HepG2 (cell line): Measurements from ENCODE around the gene ELMOD3. TPM values are rescaled to one million over a fixed set of nuclear protein-coding genes. Genes with fewer than 3 reads are reported as not detected.
A peak's percentile ranks its signal among the peaks of the same experiment; 100 is the strongest.

Experiments used
- ETV5 ChIP-seq: IDR thresholded peaks from 2 replicates; pipeline ENCODE4 v1.6.1; 2018; ENCODE audit warnings: missing biosample characterization, missing genetic modification reagents, inconsistent platforms, borderline replicate concordance
- HOXA5 ChIP-seq: sonication (generic); formaldehyde crosslinking; IDR thresholded peaks from 2 replicates; pipeline ENCODE4 v1.4.0; 2020; ENCODE audit warnings: missing genetic modification reagents
- ISX ChIP-seq: sonication (generic); formaldehyde crosslinking; conservative IDR thresholded peaks from 2 replicates; pipeline ENCODE4 v1.5.0; 2020; ENCODE audit warnings: missing genetic modification reagents
- KDM3A ChIP-seq: IDR thresholded peaks from 2 replicates; pipeline ENCODE4 v1.6.1; 2018; ENCODE audit warnings: low read depth, missing compliant biosample characterization
- MED8 ChIP-seq: sonication (generic); formaldehyde crosslinking; IDR thresholded peaks from 2 replicates; pipeline ENCODE4 v1.8.1; 2023; ENCODE audit warnings: mild to moderate bottlenecking, missing genetic modification reagents; ENCODE audit not compliant: insufficient replicate concordance
- MTF1 ChIP-seq: sonication (generic); formaldehyde crosslinking; IDR thresholded peaks from 2 replicates; pipeline ENCODE4 v1.5.0; 2020; ENCODE audit warnings: missing genetic modification reagents
- PAX8 ChIP-seq: sonication (generic); formaldehyde crosslinking; IDR thresholded peaks from 2 replicates; pipeline ENCODE4 v1.8.0; 2022; ENCODE audit warnings: mild to moderate bottlenecking, missing genetic modification reagents, borderline replicate concordance
- PRMT3 ChIP-seq: sonication (generic); formaldehyde crosslinking; IDR thresholded peaks from 2 replicates; pipeline ENCODE4 v1.8.1; 2022; ENCODE audit warnings: low read depth, mild to moderate bottlenecking, moderate library complexity, missing genetic modification reagents, borderline replicate concordance
- SAP130 ChIP-seq: IDR thresholded peaks from 2 replicates; pipeline ENCODE4 v1.6.1; 2016; ENCODE audit warnings: low read depth
- SSRP1 ChIP-seq: IDR thresholded peaks from 2 replicates; pipeline ENCODE4 v1.6.1; 2016; ENCODE audit warnings: control low read depth
- TCF12 ChIP-seq, 2 experiments: fragments of 450-650 bp in 1 of 2; sonication (generic) in 1 of 2; formaldehyde crosslinking in 1 of 2; IDR thresholded peaks; 2 replicates each; pipeline versions ENCODE4 v1.6.1 to v1.8.0; 2017 to 2022; ENCODE audit warnings: antibody characterized with exemption in 1 of 2, mild to moderate bottlenecking in 1 of 2, missing genetic modification reagents in 1 of 2, moderate library complexity in 1 of 2
- XBP1 ChIP-seq: sonication (generic); formaldehyde crosslinking; IDR thresholded peaks from 2 replicates; pipeline ENCODE4 v1.5.0; 2020; ENCODE audit warnings: missing genetic modification reagents
- ZFP36 ChIP-seq: fragments of 150-350 bp; IDR thresholded peaks from 2 replicates; pipeline ENCODE4 v1.6.1; 2018; ENCODE audit warnings: borderline replicate concordance, low read length, low read depth; ENCODE audit not compliant: partially characterized antibody
- ZMYM3 ChIP-seq: sonication (generic); formaldehyde crosslinking; IDR thresholded peaks from 2 replicates; pipeline ENCODE4 v1.5.1; 2020; ENCODE audit warnings: mild to moderate bottlenecking, missing genetic modification reagents
- ZNF563 ChIP-seq: sonication (generic); formaldehyde crosslinking; IDR thresholded peaks from 2 replicates; pipeline ENCODE4 v1.8.0; 2022; ENCODE audit warnings: mild to moderate bottlenecking, moderate library complexity, missing genetic modification reagents
- ZNF7 ChIP-seq: IDR thresholded peaks from 2 replicates; pipeline ENCODE4 v1.6.1; 2016; ENCODE audit warnings: missing biosample characterization, missing genetic modification reagents
- ZNF773 ChIP-seq: sonication (generic); formaldehyde crosslinking; IDR thresholded peaks from 2 replicates; pipeline ENCODE4 v1.4.0; 2020; ENCODE audit warnings: missing genetic modification reagents, borderline replicate concordance
- ZNF83 ChIP-seq: sonication (generic); formaldehyde crosslinking; IDR thresholded peaks from 2 replicates; pipeline ENCODE4 v1.4.0; 2020; ENCODE audit warnings: missing genetic modification reagents, mild to moderate bottlenecking, borderline replicate concordance
- polyA plus RNA-seq, 8 experiments: library from polyadenylated mRNA; depleted of rRNA in 3 of 8; stranded (reverse) in 7 of 8; unstranded in 1 of 8; fragments of >200 nt; fragmentation: Illumina TruSeq in 4 of 8; extraction: Trizol in 4 of 8; gene quantifications; 2 replicates each; pipeline versions ENCODE4 v1.2.1 to v1.2.3, GENCODE V29; 2011 to 2016; ENCODE audit warnings: low read depth in 4 of 8, missing spikeins in 1 of 8, mixed read lengths in 1 of 8; ENCODE audit not compliant: insufficient read depth in 1 of 8
- total RNA-seq, 5 experiments: library from RNA; depleted of rRNA; stranded (reverse); fragments of >200 nt; fragmentation: Illumina TruSeq; extraction: Trizol; gene quantifications; 2 replicates each; pipeline ENCODE4 v1.2.3, GENCODE V29; 2016; ENCODE audit warnings: low read depth in 1 of 5
- TF ChIP-seq, protein P1 (sequence below): sonication (generic); formaldehyde crosslinking; conservative IDR thresholded peaks from 2 replicates; pipeline ENCODE4 v1.5.0; 2020; ENCODE audit warnings: missing genetic modification reagents
- TF ChIP-seq, protein P2 (sequence below): sonication (generic); formaldehyde crosslinking; IDR thresholded peaks from 2 replicates; pipeline ENCODE4 v1.5.0; 2020; ENCODE audit warnings: mild to moderate bottlenecking, missing genetic modification reagents
- TF ChIP-seq, protein P3 (sequence below): sonication (generic); formaldehyde crosslinking; IDR thresholded peaks from 2 replicates; pipeline ENCODE4; 2020; ENCODE audit warnings: missing genetic modification reagents, mild to moderate bottlenecking, borderline replicate concordance
- TF ChIP-seq, protein P4 (sequence below): sonication (generic); formaldehyde crosslinking; IDR thresholded peaks from 2 replicates; pipeline ENCODE4 v1.8.1; 2023; ENCODE audit warnings: mild to moderate bottlenecking, missing genetic modification reagents, borderline replicate concordance

Gene ELMOD3
- total and polyA plus RNA-seq, 2 of the 13 experiments (the other 11 are each of a cell fraction or from before 2014, with no cell fraction given), result 13.3 to 19.5 TPM

- TF ChIP-seq, protein P1, sequence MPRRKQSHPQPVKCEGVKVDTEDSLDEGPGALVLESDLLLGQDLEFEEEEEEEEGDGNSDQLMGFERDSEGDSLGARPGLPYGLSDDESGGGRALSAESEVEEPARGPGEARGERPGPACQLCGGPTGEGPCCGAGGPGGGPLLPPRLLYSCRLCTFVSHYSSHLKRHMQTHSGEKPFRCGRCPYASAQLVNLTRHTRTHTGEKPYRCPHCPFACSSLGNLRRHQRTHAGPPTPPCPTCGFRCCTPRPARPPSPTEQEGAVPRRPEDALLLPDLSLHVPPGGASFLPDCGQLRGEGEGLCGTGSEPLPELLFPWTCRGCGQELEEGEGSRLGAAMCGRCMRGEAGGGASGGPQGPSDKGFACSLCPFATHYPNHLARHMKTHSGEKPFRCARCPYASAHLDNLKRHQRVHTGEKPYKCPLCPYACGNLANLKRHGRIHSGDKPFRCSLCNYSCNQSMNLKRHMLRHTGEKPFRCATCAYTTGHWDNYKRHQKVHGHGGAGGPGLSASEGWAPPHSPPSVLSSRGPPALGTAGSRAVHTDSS (CRISPR knock-in tag), result no peak
- peak; percentile 62; the same call in 1 of the 2 replicates for TF ChIP-seq ZMYM3 (CRISPR knock-in tag)
- TF ChIP-seq TCF12 (IDR thresholded peaks at IDR 0.05), result no peak
- no peak for TF ChIP-seq TCF12 (CRISPR knock-in tag; IDR thresholded peaks at IDR 0.05)
- TF ChIP-seq XBP1 (CRISPR knock-in tag), result no peak
- no peak; the same call in 1 of the 2 replicates for TF ChIP-seq PRMT3
- TF ChIP-seq HOXA5 (CRISPR knock-in tag), result peak; percentile 99
- peak; percentile 91; the same call in 1 of the 2 replicates for TF ChIP-seq PAX8 (CRISPR knock-in tag)
- TF ChIP-seq SAP130 (CRISPR knock-in tag), result peak; percentile 97
- TF ChIP-seq ZNF7 (CRISPR knock-in tag), result no peak
- TF ChIP-seq SSRP1, result no peak
- TF ChIP-seq ISX (CRISPR knock-in tag), result 0 out of 2 replicates have a peak, but pooled peaks have one; percentile 87
- TF ChIP-seq ETV5, result peak; percentile 76; the same call in 1 of the 2 replicates
- no peak for TF ChIP-seq MED8 (CRISPR knock-in tag)
- TF ChIP-seq ZNF773 (CRISPR knock-in tag), result peak; percentile 93; the same call in 1 of the 2 replicates
- TF ChIP-seq KDM3A, result peak; percentile 92
- no peak for TF ChIP-seq ZFP36
- TF ChIP-seq, protein P2, sequence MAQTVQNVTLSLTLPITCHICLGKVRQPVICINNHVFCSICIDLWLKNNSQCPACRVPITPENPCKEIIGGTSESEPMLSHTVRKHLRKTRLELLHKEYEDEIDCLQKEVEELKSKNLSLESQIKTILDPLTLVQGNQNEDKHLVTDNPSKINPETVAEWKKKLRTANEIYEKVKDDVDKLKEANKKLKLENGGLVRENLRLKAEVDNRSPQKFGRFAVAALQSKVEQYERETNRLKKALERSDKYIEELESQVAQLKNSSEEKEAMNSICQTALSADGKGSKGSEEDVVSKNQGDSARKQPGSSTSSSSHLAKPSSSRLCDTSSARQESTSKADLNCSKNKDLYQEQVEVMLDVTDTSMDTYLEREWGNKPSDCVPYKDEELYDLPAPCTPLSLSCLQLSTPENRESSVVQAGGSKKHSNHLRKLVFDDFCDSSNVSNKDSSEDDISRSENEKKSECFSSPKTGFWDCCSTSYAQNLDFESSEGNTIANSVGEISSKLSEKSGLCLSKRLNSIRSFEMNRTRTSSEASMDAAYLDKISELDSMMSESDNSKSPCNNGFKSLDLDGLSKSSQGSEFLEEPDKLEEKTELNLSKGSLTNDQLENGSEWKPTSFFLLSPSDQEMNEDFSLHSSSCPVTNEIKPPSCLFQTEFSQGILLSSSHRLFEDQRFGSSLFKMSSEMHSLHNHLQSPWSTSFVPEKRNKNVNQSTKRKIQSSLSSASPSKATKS, result no peak
- peak; percentile 98 for TF ChIP-seq ZNF563 (CRISPR knock-in tag)
- TF ChIP-seq MTF1 (CRISPR knock-in tag), result 0 out of 2 replicates have a peak, but pooled peaks have one; percentile 81
- TF ChIP-seq, protein P3, sequence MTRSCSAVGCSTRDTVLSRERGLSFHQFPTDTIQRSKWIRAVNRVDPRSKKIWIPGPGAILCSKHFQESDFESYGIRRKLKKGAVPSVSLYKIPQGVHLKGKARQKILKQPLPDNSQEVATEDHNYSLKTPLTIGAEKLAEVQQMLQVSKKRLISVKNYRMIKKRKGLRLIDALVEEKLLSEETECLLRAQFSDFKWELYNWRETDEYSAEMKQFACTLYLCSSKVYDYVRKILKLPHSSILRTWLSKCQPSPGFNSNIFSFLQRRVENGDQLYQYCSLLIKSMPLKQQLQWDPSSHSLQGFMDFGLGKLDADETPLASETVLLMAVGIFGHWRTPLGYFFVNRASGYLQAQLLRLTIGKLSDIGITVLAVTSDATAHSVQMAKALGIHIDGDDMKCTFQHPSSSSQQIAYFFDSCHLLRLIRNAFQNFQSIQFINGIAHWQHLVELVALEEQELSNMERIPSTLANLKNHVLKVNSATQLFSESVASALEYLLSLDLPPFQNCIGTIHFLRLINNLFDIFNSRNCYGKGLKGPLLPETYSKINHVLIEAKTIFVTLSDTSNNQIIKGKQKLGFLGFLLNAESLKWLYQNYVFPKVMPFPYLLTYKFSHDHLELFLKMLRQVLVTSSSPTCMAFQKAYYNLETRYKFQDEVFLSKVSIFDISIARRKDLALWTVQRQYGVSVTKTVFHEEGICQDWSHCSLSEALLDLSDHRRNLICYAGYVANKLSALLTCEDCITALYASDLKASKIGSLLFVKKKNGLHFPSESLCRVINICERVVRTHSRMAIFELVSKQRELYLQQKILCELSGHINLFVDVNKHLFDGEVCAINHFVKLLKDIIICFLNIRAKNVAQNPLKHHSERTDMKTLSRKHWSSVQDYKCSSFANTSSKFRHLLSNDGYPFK, result peak; percentile 90
- TF ChIP-seq, protein P4, sequence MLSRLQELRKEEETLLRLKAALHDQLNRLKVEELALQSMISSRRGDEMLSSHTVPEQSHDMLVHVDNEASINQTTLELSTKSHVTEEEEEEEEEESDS (CRISPR knock-in tag), result no peak; the same call in 1 of the 2 replicates
- no peak for TF ChIP-seq ZNF83 (CRISPR knock-in tag)
Measured at GRCh38 chr2:85354286-85355072, at the start of gene ELMOD3, which contains the start of gene RETSAT (continued).
